Measurements from ENCODE around the gene CLEC4F. TPM values are rescaled to one million over a fixed set of nuclear protein-coding genes. Genes with fewer than 3 reads are reported as not detected.

The CLEC4F gene
- total and polyA plus RNA-seq, 2 of the 13 experiments (the other 11 are each of a cell fraction or from before 2014, with no cell fraction given), result 0.12 to 0.13 TPM

DNA sequence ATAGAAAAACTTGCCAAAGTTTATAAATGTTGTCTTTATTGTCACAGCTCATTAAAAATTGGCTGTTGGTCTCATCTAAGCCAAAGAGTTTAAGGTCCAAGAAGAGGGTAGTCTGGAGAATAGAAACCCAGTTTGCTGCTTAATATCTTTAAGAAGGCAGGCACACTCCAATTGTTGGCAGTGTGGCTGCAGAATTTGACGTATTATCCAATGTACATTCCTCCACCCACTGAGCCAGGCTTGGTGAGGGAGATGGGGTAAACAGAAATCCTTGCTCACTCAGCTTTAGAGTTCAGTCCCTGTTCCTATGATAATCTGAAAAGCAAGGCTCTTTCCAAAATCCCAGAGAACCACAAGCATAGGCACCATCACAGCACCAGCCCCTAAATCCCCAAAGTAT lies 41.7 kb downstream of the CLEC4F start (continued):
- TF ChIP-seq ZNF232 (CRISPR knock-in tag; IDR thresholded peaks at IDR 0.05; ENCODE audit: borderline replicate concordance) (no peak), MTA1 (CRISPR knock-in tag; IDR thresholded peaks at IDR 0.05; ENCODE audit: borderline replicate concordance) (no peak), FOXO1 (CRISPR knock-in tag; IDR thresholded peaks at IDR 0.05) (no peak), SP5 (CRISPR knock-in tag; IDR thresholded peaks at IDR 0.05; ENCODE audit: borderline replicate concordance, low read depth) (no peak)

DNA sequence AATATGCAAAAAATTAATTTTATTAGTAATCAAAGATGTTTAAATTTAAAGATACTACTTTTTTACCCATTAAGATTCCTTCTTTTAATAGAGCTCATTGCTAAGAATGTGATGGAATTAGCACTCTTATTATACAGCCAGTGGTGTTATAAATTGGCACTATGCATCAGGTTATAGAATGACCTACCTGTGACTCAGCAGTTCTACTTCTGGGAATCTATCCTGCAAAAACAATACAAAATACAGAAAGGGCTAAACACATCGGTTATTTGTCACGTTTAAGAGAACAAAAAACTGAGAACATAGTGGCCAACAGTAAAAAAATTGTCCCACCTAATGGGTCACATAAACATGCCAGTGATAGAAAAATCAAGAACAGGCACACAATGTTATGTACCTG lies 42.9 kb downstream of the CLEC4F start:
- ChIA-PET CTCF (ENCODE audit: low intra/inter-chr PET ratio, low total read pairs) (no interaction called here), POLR2A (no interaction called here)
- in situ Hi-C loops (cut with HindIII; ENCODE audit: extremely low pct_ligation_motif_present, low pct_unique_long_range_greater_than_20kb) (no loop called here), intact Hi-C loops (cut with micrococcal nuclease; ENCODE audit: unreplicated experiment) (no loop called here)
- no peak overlapping the region for H3K4me2 ChIP-seq (ENCODE audit: low read depth, low read length)
- no peak overlapping the region for H2AFZ ChIP-seq (ENCODE audit: low read length)
- H4K20me1 ChIP-seq (ENCODE audit: insufficient read depth, low read length), result no peaks in the 10 kb centered on the region
- TF ChIP-seq NFIC (IDR thresholded peaks at IDR 0.05; ENCODE audit: low read length), result no peak
- TF ChIP-seq NFE2L2 (IDR thresholded peaks at IDR 0.05; ENCODE audit: low read length), result peak; percentile 69
- no peak for TF ChIP-seq HNRNPH1 (optimal IDR thresholded peaks at IDR 0.05; ENCODE audit: low read depth, low read length)
- TF ChIP-seq SMAD1 (CRISPR knock-in tag; IDR thresholded peaks at IDR 0.05; ENCODE audit: borderline replicate concordance, low read depth), result no peak
- TF ChIP-seq REPIN1 (CRISPR knock-in tag; IDR thresholded peaks at IDR 0.05; ENCODE audit: borderline replicate concordance, low read depth), result no peak
- no peak for TF ChIP-seq GPN1 (CRISPR knock-in tag; IDR thresholded peaks at IDR 0.05; ENCODE audit: borderline replicate concordance)
- TF ChIP-seq MYC (CRISPR knock-in tag; IDR thresholded peaks at IDR 0.05; ENCODE audit: borderline replicate concordance), result no peak
- no peak for TF ChIP-seq IRX3 (CRISPR knock-in tag; IDR thresholded peaks at IDR 0.05; ENCODE audit: borderline replicate concordance, low read depth)
- WGBS (ENCODE audit: low lambda C conversion rate), result under 1% methylated on average over 2 of the region's 2 CpGs
- FAIRE-seq (no peak), ATAC-seq (no peak), DNase-seq (ENCODE audit: low spot score) (no peak)
- H3K79me2 ChIP-seq (ENCODE audit: insufficient read depth, low read length), result no peaks in the 10 kb centered on the region
- no peak overlapping the region for H3K4me3 ChIP-seq (replicated peaks in 1 of 3; ENCODE audit: insufficient read depth in 1 of 3, low read depth in 2 of 3, low read length in 3 of 3)
- H3K27ac ChIP-seq (ENCODE audit: extremely low read length, insufficient read depth, low read length), result no peak overlapping the region
- H3K9me3 ChIP-seq (ENCODE audit: low read length), result no peaks in the 10 kb centered on the region
- H3K4me1 ChIP-seq (ENCODE audit: insufficient read depth, low read length), result no peaks in the 10 kb centered on the region
- no TSS peak for BruUV-seq (replicated peaks)
- H3K9ac ChIP-seq (ENCODE audit: insufficient read depth, low read depth, low read length), result no peak overlapping the region
- peaks cover 0 to 16% of the 10 kb centered on the region in 2 experiments; a peak in 2 of 5 replicates for H3K27me3 ChIP-seq (ENCODE audit: control insufficient read depth in 1 of 2, insufficient read depth in 2 of 2, low read length in 2 of 2)
- no peaks in the 10 kb centered on the region for H3K36me3 ChIP-seq (replicated peaks in 1 of 2; ENCODE audit: control insufficient read depth in 1 of 2, insufficient read depth in 2 of 2, low read length in 2 of 2)

All from HepG2 (cell line).